ENCODE measurements around the gene ZFPM1.

DNA sequence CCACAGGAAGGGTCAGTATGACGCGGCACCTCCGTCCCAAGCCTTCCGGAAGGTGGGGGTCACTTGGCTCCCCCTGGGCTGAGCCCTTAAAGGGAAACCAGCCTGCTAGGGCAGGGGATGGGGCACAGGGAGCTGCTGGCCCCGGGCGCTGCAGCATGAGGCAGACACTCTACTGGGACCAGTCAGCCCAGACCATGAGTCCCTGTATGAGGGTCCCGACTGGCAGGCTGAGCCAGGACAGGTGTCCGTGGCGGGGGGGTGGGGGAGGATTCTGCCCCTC lies 73.8 kb downstream of the ZFPM1 start:
- TF ChIP-seq, protein P1, sequence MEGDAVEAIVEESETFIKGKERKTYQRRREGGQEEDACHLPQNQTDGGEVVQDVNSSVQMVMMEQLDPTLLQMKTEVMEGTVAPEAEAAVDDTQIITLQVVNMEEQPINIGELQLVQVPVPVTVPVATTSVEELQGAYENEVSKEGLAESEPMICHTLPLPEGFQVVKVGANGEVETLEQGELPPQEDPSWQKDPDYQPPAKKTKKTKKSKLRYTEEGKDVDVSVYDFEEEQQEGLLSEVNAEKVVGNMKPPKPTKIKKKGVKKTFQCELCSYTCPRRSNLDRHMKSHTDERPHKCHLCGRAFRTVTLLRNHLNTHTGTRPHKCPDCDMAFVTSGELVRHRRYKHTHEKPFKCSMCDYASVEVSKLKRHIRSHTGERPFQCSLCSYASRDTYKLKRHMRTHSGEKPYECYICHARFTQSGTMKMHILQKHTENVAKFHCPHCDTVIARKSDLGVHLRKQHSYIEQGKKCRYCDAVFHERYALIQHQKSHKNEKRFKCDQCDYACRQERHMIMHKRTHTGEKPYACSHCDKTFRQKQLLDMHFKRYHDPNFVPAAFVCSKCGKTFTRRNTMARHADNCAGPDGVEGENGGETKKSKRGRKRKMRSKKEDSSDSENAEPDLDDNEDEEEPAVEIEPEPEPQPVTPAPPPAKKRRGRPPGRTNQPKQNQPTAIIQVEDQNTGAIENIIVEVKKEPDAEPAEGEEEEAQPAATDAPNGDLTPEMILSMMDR (IDR thresholded peaks at IDR 0.05) = no peak
- no peak for TF ChIP-seq POLR2A (IDR thresholded peaks at IDR 0.05)

Measured in body of pancreas (tissue), 4 donors.